Measurements from ENCODE around the gene IL26.

IL26 gene

DNA sequence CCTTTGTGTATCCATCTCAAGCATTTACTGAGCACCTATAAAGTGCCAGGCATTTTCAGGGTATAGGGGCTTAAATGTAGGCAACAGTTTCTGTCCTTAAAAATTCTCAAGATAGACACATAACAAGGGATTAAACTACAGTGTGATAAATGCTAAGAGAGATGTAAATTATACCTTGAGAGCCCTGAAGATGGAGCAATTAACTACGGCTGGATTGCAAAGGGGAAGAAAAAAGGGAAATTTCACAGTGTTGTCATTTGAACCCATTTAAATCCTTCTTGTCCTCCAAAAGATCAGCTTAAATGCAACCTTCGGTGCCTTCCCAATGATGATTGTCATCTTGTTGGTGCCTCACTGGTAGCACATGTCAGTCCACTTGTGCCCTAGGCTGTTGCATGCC is 11.5 kb upstream of the IL26 start:
- H3K27me3 ChIP-seq (ENCODE audit: control insufficient read depth, insufficient read depth, low read length), result no peaks in the 10 kb centered on the region
- H3K9ac ChIP-seq (ENCODE audit: low read depth, low read length), result no peak overlapping the region

GRCh38 chr12:68236421-68237059 is 10.9 kb upstream of the IL26 start:
- no peaks in the 10 kb centered on the region for H3K27me3 ChIP-seq (ENCODE audit: control insufficient read depth, insufficient read depth, low read length)
- H3K9me3 ChIP-seq (ENCODE audit: control insufficient read depth, insufficient read depth, low read length), result no peaks in the 10 kb centered on the region
- no peak overlapping the region for H3K9ac ChIP-seq (ENCODE audit: low read depth, low read length)
- no peaks in the 10 kb centered on the region for H3K36me3 ChIP-seq (ENCODE audit: control insufficient read depth, insufficient read depth, low read length)
- H3K4me3 ChIP-seq (ENCODE audit: low read depth, low read length), result no peak overlapping the region
- no peaks in the 10 kb centered on the region for H3K4me1 ChIP-seq (ENCODE audit: control insufficient read depth, insufficient read depth, low read length)

More for the DNA sequence above, 11.5 kb upstream of the IL26 start:
- H3K4me1 ChIP-seq (ENCODE audit: control insufficient read depth, insufficient read depth, low read length), result no peaks in the 10 kb centered on the region
- no peaks in the 10 kb centered on the region for H3K9me3 ChIP-seq (ENCODE audit: control insufficient read depth, insufficient read depth, low read length)
- H3K4me3 ChIP-seq (ENCODE audit: low read depth, low read length), result no peak overlapping the region
- no peaks in the 10 kb centered on the region for H3K36me3 ChIP-seq (ENCODE audit: control insufficient read depth, insufficient read depth, low read length)

DNA sequence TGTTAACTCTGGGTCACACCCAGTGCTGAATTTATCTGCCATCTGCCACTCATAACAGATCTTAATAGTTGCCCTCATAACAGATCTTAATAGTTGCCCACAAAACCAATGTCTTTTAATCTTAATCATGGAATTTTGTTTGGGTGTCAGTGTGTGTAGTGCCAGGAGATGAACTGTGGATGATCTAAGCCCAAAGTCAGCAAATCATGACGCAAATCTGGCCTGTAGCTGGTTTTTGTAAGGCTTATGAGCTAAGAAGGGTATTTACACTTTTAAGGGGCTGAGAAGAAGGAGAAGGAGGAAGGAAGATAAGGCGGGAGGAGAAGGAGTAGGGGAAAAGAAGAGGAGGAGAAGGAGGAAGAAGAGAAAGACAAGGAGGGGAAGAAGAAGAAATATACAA is 10.0 kb upstream of the IL26 start:
- H3K27me3 ChIP-seq (ENCODE audit: control insufficient read depth, insufficient read depth, low read length), result no peaks in the 10 kb centered on the region
- H3K4me3 ChIP-seq (ENCODE audit: low read depth, low read length), result no peak overlapping the region
- no peak overlapping the region for H3K9ac ChIP-seq (ENCODE audit: low read depth, low read length)
- no peaks in the 10 kb centered on the region for H3K36me3 ChIP-seq (ENCODE audit: control insufficient read depth, insufficient read depth, low read length)
- H3K4me1 ChIP-seq (ENCODE audit: control insufficient read depth, insufficient read depth, low read length), result no peaks in the 10 kb centered on the region
- no peaks in the 10 kb centered on the region for H3K9me3 ChIP-seq (ENCODE audit: control insufficient read depth, insufficient read depth, low read length)

DNA sequence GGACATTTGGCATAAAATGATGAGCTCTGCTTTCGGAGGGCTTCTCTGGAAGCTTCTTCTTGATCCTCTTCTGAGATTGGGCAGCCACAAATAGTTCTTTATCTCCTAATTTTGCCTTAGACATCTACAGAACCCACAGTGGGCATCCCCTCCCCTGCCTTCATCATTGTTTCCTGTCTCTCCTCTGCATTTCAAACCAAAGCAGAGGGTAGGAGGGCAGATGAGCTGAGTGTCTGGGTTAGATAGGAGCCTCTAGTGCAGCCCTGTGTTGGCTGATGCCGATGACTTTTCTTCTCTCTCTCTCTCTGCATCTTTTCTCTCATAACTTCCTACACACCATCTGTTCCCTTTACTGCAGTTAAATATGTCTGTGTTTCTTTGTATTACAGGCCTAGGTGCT is 8.5 kb upstream of the IL26 start:
- Histone ChIP-seq H3K36me3 (ENCODE audit: control insufficient read depth, insufficient read depth, low read length) (no peaks in the 10 kb centered on the region), H3K9me3 (ENCODE audit: control insufficient read depth, insufficient read depth, low read length) (no peaks in the 10 kb centered on the region), H3K4me3 (ENCODE audit: low read depth, low read length) (no peak overlapping the region), H3K4me1 (ENCODE audit: control insufficient read depth, insufficient read depth, low read length) (no peaks in the 10 kb centered on the region), H3K27me3 (ENCODE audit: control insufficient read depth, insufficient read depth, low read length) (no peaks in the 10 kb centered on the region), H3K9ac (ENCODE audit: low read depth, low read length) (no peak overlapping the region)

- Histone ChIP-seq H3K9me3 (ENCODE audit: control insufficient read depth, insufficient read depth, low read length) (no peaks in the 10 kb centered on the region), H3K27me3 (ENCODE audit: control insufficient read depth, insufficient read depth, low read length) (no peaks in the 10 kb centered on the region), H3K9ac (ENCODE audit: low read depth, low read length) (no peak overlapping the region), H3K4me3 (ENCODE audit: low read depth, low read length) (no peak overlapping the region), H3K36me3 (ENCODE audit: control insufficient read depth, insufficient read depth, low read length) (no peaks in the 10 kb centered on the region), H3K4me1 (ENCODE audit: control insufficient read depth, insufficient read depth, low read length) (no peaks in the 10 kb centered on the region)
These were observed 7.9 kb upstream of the IL26 start for GRCh38 chr12:68233498-68233897.

- Histone ChIP-seq H3K4me3 (ENCODE audit: low read depth, low read length) (no peak overlapping the region), H3K36me3 (ENCODE audit: control insufficient read depth, insufficient read depth, low read length) (no peaks in the 10 kb centered on the region), H3K27me3 (ENCODE audit: control insufficient read depth, insufficient read depth, low read length) (no peaks in the 10 kb centered on the region), H3K4me1 (ENCODE audit: control insufficient read depth, insufficient read depth, low read length) (no peaks in the 10 kb centered on the region), H3K9ac (ENCODE audit: low read depth, low read length) (no peak overlapping the region), H3K9me3 (ENCODE audit: control insufficient read depth, insufficient read depth, low read length) (no peaks in the 10 kb centered on the region)
These were observed 6.1 kb upstream of the IL26 start for GRCh38 chr12:68231691-68232090.

- Histone ChIP-seq H3K9ac (ENCODE audit: low read depth, low read length) (no peak overlapping the region), H3K27me3 (ENCODE audit: control insufficient read depth, insufficient read depth, low read length) (no peaks in the 10 kb centered on the region), H3K36me3 (ENCODE audit: control insufficient read depth, insufficient read depth, low read length) (no peaks in the 10 kb centered on the region), H3K4me1 (ENCODE audit: control insufficient read depth, insufficient read depth, low read length) (no peaks in the 10 kb centered on the region), H3K4me3 (ENCODE audit: low read depth, low read length) (no peak overlapping the region), H3K9me3 (ENCODE audit: control insufficient read depth, insufficient read depth, low read length) (no peaks in the 10 kb centered on the region)
These were observed 5.6 kb upstream of the IL26 start for GRCh38 chr12:68231229-68231628.

DNA sequence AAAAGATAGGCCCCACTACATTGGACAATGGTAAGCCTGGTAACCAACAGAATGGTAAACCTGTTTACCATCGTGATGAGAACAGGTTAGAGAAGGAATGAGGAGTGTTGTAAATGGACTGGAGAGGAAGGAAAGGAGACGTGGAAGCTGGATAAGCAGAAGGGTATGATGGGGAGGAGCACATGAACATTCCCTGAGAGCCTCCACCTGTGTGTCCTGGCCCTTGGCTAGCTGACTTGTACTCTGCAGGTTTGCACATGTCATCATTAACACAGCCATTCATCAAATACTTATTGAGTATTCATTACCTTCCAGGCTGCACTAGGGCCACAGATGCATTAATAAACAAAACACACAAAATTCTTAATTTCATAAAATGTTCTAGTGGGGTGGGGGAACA is 4.3 kb upstream of the IL26 start:
- Histone ChIP-seq H3K4me3 (ENCODE audit: low read depth, low read length) (no peak overlapping the region), H3K4me1 (ENCODE audit: control insufficient read depth, insufficient read depth, low read length) (no peaks in the 10 kb centered on the region), H3K9me3 (ENCODE audit: control insufficient read depth, insufficient read depth, low read length) (no peaks in the 10 kb centered on the region), H3K27me3 (ENCODE audit: control insufficient read depth, insufficient read depth, low read length) (no peaks in the 10 kb centered on the region), H3K36me3 (ENCODE audit: control insufficient read depth, insufficient read depth, low read length) (no peaks in the 10 kb centered on the region), H3K9ac (ENCODE audit: low read depth, low read length) (no peak overlapping the region)

DNA sequence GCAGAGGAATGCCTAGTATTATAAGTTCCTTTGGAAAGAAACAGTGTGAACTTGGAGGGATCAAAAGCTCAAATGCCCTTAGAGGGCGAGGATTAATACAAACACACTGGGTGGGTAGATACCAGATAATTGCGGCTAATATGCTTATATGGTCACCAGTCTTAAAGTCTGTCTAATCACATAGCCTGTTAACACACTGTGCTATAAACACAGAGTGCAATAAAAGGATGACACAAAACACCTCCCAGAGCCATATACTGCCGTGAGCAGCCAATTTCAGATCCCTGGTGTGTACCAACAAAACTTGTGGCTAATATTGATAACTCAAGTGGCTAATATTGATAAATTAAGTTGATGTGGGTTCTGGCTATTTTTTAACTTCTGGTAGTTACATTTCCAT is 1.7 kb upstream of the IL26 start:
- Histone ChIP-seq H3K9ac (ENCODE audit: low read depth, low read length) (no peak overlapping the region), H3K9me3 (ENCODE audit: control insufficient read depth, insufficient read depth, low read length) (no peaks in the 10 kb centered on the region), H3K27me3 (ENCODE audit: control insufficient read depth, insufficient read depth, low read length) (no peaks in the 10 kb centered on the region), H3K4me1 (ENCODE audit: control insufficient read depth, insufficient read depth, low read length) (no peaks in the 10 kb centered on the region), H3K36me3 (ENCODE audit: control insufficient read depth, insufficient read depth, low read length) (no peaks in the 10 kb centered on the region), H3K4me3 (ENCODE audit: low read depth, low read length) (no peak overlapping the region)

- Histone ChIP-seq H3K9ac (ENCODE audit: low read depth, low read length) (no peak overlapping the region), H3K9me3 (ENCODE audit: control insufficient read depth, insufficient read depth, low read length) (no peaks in the 10 kb centered on the region), H3K27me3 (ENCODE audit: control insufficient read depth, insufficient read depth, low read length) (no peaks in the 10 kb centered on the region), H3K36me3 (ENCODE audit: control insufficient read depth, insufficient read depth, low read length) (no peaks in the 10 kb centered on the region), H3K4me3 (ENCODE audit: low read depth, low read length) (no peak overlapping the region), H3K4me1 (ENCODE audit: control insufficient read depth, insufficient read depth, low read length) (no peaks in the 10 kb centered on the region)
These were observed 861 bp downstream of the IL26 start for GRCh38 chr12:68224613-68225285.

GRCh38 chr12:68223067-68223747 is 2.4 kb downstream of the IL26 start:
- H3K4me3 ChIP-seq (ENCODE audit: low read depth, low read length), result no peak overlapping the region
- H3K9me3 ChIP-seq (ENCODE audit: control insufficient read depth, insufficient read depth, low read length), result no peaks in the 10 kb centered on the region
- no peak overlapping the region for H3K9ac ChIP-seq (ENCODE audit: low read depth, low read length)
- H3K27me3 ChIP-seq (ENCODE audit: control insufficient read depth, insufficient read depth, low read length), result no peaks in the 10 kb centered on the region
- no peaks in the 10 kb centered on the region for H3K36me3 ChIP-seq (ENCODE audit: control insufficient read depth, insufficient read depth, low read length)
- no peaks in the 10 kb centered on the region for H3K4me1 ChIP-seq (ENCODE audit: control insufficient read depth, insufficient read depth, low read length)

GRCh38 chr12:68222326-68222725 is 3.3 kb downstream of the IL26 start:
- H3K9me3 ChIP-seq (ENCODE audit: control insufficient read depth, insufficient read depth, low read length), result no peaks in the 10 kb centered on the region
- no peak overlapping the region for H3K4me3 ChIP-seq (ENCODE audit: low read depth, low read length)
- no peaks in the 10 kb centered on the region for H3K36me3 ChIP-seq (ENCODE audit: control insufficient read depth, insufficient read depth, low read length)
- H3K4me1 ChIP-seq (ENCODE audit: control insufficient read depth, insufficient read depth, low read length), result no peaks in the 10 kb centered on the region
- H3K27me3 ChIP-seq (ENCODE audit: control insufficient read depth, insufficient read depth, low read length), result no peaks in the 10 kb centered on the region
- no peak overlapping the region for H3K9ac ChIP-seq (ENCODE audit: low read depth, low read length)

Measured in iPS-15b (cell line).